Measurements from ENCODE around the gene MINDY2. TPM values are rescaled to one million over a fixed set of nuclear protein-coding genes. Genes with fewer than 3 reads are reported as not detected.
"Not testable (repeated sequence)": the region's sequence is repeated elsewhere in the genome, so short reads cannot be mapped to it uniquely, and the experiment has no call there.

MINDY2 gene
- total RNA-seq, 2 donors from 2014 or later = 20.1 to 30.0 TPM

DNA sequence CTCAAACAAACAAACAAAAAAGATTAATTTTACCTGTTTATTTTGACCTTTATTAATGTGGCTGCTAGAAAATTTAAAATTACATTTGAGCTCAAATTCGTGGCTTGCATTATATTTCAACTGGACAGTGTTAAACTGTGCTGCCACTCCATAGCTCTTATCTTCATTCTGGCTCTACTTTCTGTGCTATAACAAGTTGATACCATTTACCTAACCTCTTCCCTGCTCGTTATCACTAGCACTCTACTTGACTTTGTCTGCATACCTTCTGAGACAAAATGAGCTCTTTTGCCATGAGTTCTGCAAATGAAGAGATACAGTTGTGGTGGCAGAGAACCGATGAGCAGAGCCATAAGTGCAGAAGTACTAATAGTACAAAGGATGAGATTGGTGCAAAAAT, 26.4 kb downstream of the MINDY2 start:
- no peak for DNase-seq (ENCODE audit: low spot score)
- no peak overlapping the region for H3K4me3 ChIP-seq
- H3K4me1 ChIP-seq = peaks cover 0 to 5% of the 10 kb centered on the region in 2 donors
- no peaks in the 10 kb centered on the region for H3K9me3 ChIP-seq
- no peaks in the 10 kb centered on the region for H3K27me3 ChIP-seq
- TF ChIP-seq CTCF (IDR thresholded peaks at IDR 0.05) = no peak
- peak overlapping the region in 1 of 2 donors; percentile 9 for H3K27ac ChIP-seq
- peaks cover under 1% of the 10 kb centered on the region for H3K36me3 ChIP-seq

- peaks cover 11% of the 10 kb centered on the region for H3K36me3 ChIP-seq
- H3K27me3 ChIP-seq = no peaks in the 10 kb centered on the region
- no peak for DNase-seq (ENCODE audit: low spot score)
- H3K4me3 ChIP-seq = no peak overlapping the region
- no peaks in the 10 kb centered on the region for H3K9me3 ChIP-seq
- no peak overlapping the region for H3K27ac ChIP-seq
- H3K4me1 ChIP-seq = no peaks in the 10 kb centered on the region
- TF ChIP-seq CTCF (IDR thresholded peaks at IDR 0.05) = no peak
Observed at GRCh38 chr15:58805095-58805494, 34.0 kb downstream of the MINDY2 start.

DNA sequence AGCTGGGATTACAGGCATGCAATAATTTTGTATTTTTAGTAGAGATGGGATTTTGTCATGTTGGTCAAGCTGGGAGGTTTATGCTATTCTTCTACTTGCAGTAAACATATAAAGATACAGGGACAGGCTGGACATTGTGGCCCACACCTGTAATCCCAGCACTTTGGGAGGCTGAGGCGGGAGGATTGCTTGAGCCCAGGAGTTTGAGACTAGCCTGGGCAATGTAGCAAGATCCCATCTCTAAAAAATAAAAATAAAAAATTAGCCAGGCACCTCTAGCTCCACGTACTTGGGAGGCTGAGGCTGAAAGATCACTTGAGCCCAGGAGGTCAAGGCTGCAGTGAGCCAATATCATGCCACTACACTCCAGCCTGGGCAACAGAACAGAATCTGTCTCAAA, 52.2 kb downstream of the MINDY2 start:
- H3K4me1 ChIP-seq = not testable (repeated sequence)

DNA sequence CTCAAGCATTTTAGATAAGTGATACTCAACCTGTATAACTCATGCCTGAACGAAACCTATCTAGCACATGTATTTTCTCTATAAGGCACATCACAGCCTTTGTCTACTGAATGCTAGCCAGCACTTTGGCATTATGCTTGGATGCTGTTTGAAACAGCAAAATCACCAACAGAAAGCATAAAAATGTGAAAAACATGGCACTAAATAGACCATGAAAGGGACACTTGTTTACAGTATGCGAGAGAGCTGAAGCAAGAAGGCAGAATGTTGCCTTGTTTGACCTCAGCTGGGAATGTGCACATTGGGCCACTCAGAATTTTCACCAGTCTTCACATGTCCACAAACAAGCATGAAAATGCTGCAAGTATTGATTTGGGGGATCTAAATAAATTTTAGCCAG, 59.5 kb downstream of the MINDY2 start:
- no peaks in the 10 kb centered on the region for H3K36me3 ChIP-seq
- no peaks in the 10 kb centered on the region for H3K9me3 ChIP-seq
- no peak overlapping the region for H3K27ac ChIP-seq
- peaks cover 0 to 3% of the 10 kb centered on the region in 2 donors for H3K4me1 ChIP-seq
- no peak for DNase-seq (ENCODE audit: low spot score)
- H3K27me3 ChIP-seq = no peaks in the 10 kb centered on the region
- no peak overlapping the region for H3K4me3 ChIP-seq
- TF ChIP-seq CTCF (IDR thresholded peaks at IDR 0.05) = no peak

More for the DNA sequence above, 52.2 kb downstream of the MINDY2 start:
- not testable (repeated sequence) for H3K27ac ChIP-seq; H3K4me3 ChIP-seq; H3K9me3 ChIP-seq; H3K27me3 ChIP-seq; DNase-seq (ENCODE audit: low spot score)
- H3K36me3 ChIP-seq = peaks cover 11% of the 10 kb centered on the region

DNA sequence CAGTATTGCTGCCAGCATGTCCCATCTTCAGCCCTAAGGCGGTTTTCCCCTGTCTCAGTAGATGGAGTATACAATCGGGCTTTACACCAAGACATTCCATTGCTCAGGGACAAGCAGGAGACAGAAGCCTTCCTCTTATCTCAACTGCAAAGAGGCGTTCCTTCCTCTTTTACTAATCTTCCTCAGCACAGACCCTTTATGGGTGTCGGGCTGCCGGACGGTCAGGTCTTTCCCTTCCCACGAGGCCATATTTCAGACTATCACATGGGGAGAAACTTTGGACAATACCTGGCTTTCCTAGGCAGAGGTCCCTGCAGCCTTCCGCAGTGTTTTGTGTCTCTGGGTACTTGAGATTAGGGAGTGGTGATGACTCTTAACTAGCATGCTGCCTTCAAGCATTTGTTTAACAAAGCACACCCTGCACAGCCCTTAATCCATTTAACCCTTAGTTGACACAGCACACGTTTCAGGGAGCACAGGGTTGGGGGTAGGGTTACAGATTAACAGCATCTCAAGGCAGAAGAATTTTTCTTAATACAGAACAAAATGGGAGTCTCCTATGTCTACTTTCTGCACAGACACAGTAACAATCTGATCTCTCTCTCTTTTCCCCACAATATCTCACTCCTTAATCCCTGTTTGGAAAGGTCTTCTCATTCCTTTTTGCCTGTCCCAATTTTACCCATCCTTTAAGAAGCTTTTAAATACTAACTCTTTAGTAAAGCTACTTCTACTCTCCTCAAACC, 62.8 kb downstream of the MINDY2 start:
- not testable (repeated sequence) for H3K27ac ChIP-seq; H3K27me3 ChIP-seq; DNase-seq (ENCODE audit: low spot score); H3K36me3 ChIP-seq; H3K9me3 ChIP-seq; H3K4me3 ChIP-seq; H3K4me1 ChIP-seq

GRCh38 chr15:58839485-58839884, 68.4 kb downstream of the MINDY2 start:
- no peak for TF ChIP-seq CTCF (IDR thresholded peaks at IDR 0.05)
- no peak for DNase-seq (ENCODE audit: low spot score)
- H3K27me3 ChIP-seq = no peaks in the 10 kb centered on the region
- no peaks in the 10 kb centered on the region for H3K4me1 ChIP-seq
- peaks cover 6% of the 10 kb centered on the region for H3K36me3 ChIP-seq
- H3K4me3 ChIP-seq = no peak overlapping the region
- no peak overlapping the region for H3K27ac ChIP-seq
- H3K9me3 ChIP-seq = no peaks in the 10 kb centered on the region

GRCh38 chr15:58840048-58840447, 68.9 kb downstream of the MINDY2 start:
- Histone ChIP-seq H3K27me3 (no peaks in the 10 kb centered on the region), H3K4me1 (no peaks in the 10 kb centered on the region), H3K27ac (no peak overlapping the region), H3K4me3 (no peak overlapping the region), H3K9me3 (no peaks in the 10 kb centered on the region), H3K36me3 (peaks cover 6% of the 10 kb centered on the region)
- DNase-seq (ENCODE audit: low spot score) = no peak
- no peak for TF ChIP-seq CTCF (IDR thresholded peaks at IDR 0.05)

Data from right atrium auricular region (tissue), 2 donors.